ENCODE measurements around the gene DUSP19. TPM values are rescaled to one million over a fixed set of nuclear protein-coding genes. Genes with fewer than 3 reads are reported as not detected.

The DUSP19 gene
- total and polyA plus RNA-seq, 2 of the 13 experiments (the other 11 are each of a cell fraction or from before 2014, with no cell fraction given), result 1.3 to 1.9 TPM

DNA sequence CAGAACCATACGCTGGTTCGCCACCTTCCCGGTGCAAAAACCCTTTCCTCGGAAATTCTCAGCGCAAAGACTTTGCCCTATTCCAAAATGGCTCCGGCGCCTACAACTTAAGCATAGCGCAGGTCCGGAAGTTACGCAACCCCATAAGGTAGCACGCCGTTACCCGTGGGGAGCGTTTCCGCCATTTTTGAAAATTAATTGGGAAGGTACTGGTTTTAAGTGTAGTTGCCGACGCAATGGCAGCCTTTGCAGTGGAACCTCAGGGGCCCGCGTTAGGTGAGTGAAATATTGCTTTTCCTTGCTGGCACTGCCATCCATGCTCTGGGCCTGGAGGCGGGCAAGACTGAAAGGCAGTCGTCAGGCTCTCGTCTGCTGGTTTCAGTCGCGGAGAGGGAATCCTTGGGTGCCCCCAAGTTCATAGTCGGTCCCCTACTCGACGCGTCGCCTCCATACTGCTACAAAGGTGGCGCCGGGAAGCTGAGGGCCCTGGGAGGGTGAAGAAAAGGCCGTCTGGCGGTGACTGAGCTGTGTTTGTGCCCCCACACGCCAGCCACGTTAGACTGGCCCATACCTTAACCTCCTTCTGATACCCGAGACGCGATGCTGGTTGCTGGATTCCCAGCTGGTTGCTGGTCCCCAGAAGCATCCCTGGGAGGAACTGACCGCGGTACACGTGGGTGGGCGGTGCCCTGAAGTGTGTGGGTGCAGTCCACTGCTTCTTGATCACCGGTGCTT is 45.8 kb downstream of the DUSP19 start, which contains the start of gene NUP35 (continued):
- TF ChIP-seq ZNF281 (CRISPR knock-in tag; IDR thresholded peaks at IDR 0.05; ENCODE audit: borderline replicate concordance) (0 out of 2 replicates have a peak, but pooled peaks have one; percentile 21), ZNF431 (CRISPR knock-in tag; IDR thresholded peaks at IDR 0.05; ENCODE audit: borderline replicate concordance, low read depth) (0 out of 2 replicates have a peak, but pooled peaks have one; percentile 19), TP53 (CRISPR knock-in tag; conservative IDR thresholded peaks at IDR 0.05) (no peak), ZNF282 (IDR thresholded peaks at IDR 0.05; ENCODE audit: partially characterized antibody) (no peak), ARHGAP35 (CRISPR knock-in tag; IDR thresholded peaks at IDR 0.05; ENCODE audit: borderline replicate concordance) (no peak), ZFP62 (CRISPR knock-in tag; IDR thresholded peaks at IDR 0.05) (no peak), ZFP90 (CRISPR knock-in tag; IDR thresholded peaks at IDR 0.05; ENCODE audit: borderline replicate concordance) (no peak; the same call in 1 of the 2 replicates), SIN3B (IDR thresholded peaks at IDR 0.05; ENCODE audit: low read length) (peak; percentile 85), FOXK2 (IDR thresholded peaks at IDR 0.05) (0 out of 2 replicates have a peak, but pooled peaks have one; percentile 9), SALL2 (CRISPR knock-in tag; IDR thresholded peaks at IDR 0.05) (peak; percentile 69; the same call in 1 of the 2 replicates), U2AF2 (IDR thresholded peaks at IDR 0.05; ENCODE audit: low read depth, low read length) (no peak), CEBPZ (IDR thresholded peaks at IDR 0.05; ENCODE audit: low read length) (no peak), ZNF670 (CRISPR knock-in tag; IDR thresholded peaks at IDR 0.05; ENCODE audit: borderline replicate concordance) (peak; percentile 95), ZNF547 (CRISPR knock-in tag; IDR thresholded peaks at IDR 0.05) (peak; percentile 89; the same call in 1 of the 2 replicates), FOXA3 (CRISPR knock-in tag; IDR thresholded peaks at IDR 0.05) (peak; percentile 21; the same call in 1 of the 2 replicates), ZNF841 (CRISPR knock-in tag; IDR thresholded peaks at IDR 0.05; ENCODE audit: borderline replicate concordance) (0 out of 2 replicates have a peak, but pooled peaks have one; percentile 58), ZNF280D (CRISPR knock-in tag; IDR thresholded peaks at IDR 0.05) (peak; percentile 24; the same call in 1 of the 2 replicates), PCBP1 (IDR thresholded peaks at IDR 0.05; ENCODE audit: borderline replicate concordance, low read depth, low read length) (no peak)
- TF ChIP-seq, protein P1, sequence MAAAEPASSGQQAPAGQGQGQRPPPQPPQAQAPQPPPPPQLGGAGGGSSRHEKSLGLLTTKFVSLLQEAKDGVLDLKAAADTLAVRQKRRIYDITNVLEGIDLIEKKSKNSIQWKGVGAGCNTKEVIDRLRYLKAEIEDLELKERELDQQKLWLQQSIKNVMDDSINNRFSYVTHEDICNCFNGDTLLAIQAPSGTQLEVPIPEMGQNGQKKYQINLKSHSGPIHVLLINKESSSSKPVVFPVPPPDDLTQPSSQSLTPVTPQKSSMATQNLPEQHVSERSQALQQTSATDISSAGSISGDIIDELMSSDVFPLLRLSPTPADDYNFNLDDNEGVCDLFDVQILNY (CRISPR knock-in tag; conservative IDR thresholded peaks at IDR 0.05), result peak; percentile 75
